H9 (cell line): Measurements from ENCODE around the gene CLCNKB. TPM values are rescaled to one million over a fixed set of nuclear protein-coding genes. Genes with fewer than 3 reads are reported as not detected.

Experiments used
- DNase-seq: peaks from one replicate; pipeline ENCODE4 v3.0.0-alpha.2; 2017
- H2AFZ ChIP-seq: one replicate; pipeline ENCODE4 v1.6.1; 2013; ENCODE audit warnings: mild to moderate bottlenecking, low read length, control low read depth, moderate library complexity
- H2AK5ac ChIP-seq: 2 replicates; pipeline ENCODE4 v1.6.1; 2013; ENCODE audit warnings: low read length, control low read depth, mixed read lengths; ENCODE audit not compliant: insufficient read length
- H2BK120ac ChIP-seq: one replicate; pipeline ENCODE4 v1.6.1; 2013; ENCODE audit warnings: low read depth, mild to moderate bottlenecking, low read length, control low read depth, inconsistent platforms; ENCODE audit not compliant: poor library complexity, severe bottlenecking
- H2BK12ac ChIP-seq: 2 replicates; pipeline ENCODE4 v1.6.1; 2013; ENCODE audit warnings: low read length, control low read depth, mixed read lengths, low read depth; ENCODE audit not compliant: insufficient read length
- H2BK15ac ChIP-seq: 2 replicates; pipeline ENCODE4 v1.6.1; 2013; ENCODE audit warnings: low read depth, low read length, control low read depth
- H2BK20ac ChIP-seq: one replicate; pipeline ENCODE4 v1.6.1; 2013; ENCODE audit warnings: low read depth, mild to moderate bottlenecking, low read length, control low read depth, inconsistent platforms; ENCODE audit not compliant: poor library complexity, severe bottlenecking
- H2BK5ac ChIP-seq: 2 replicates; pipeline ENCODE4 v1.6.1; 2013; ENCODE audit warnings: low read length, control low read depth, mixed read lengths; ENCODE audit not compliant: insufficient read length
- H3K14ac ChIP-seq: 2 replicates; pipeline ENCODE4 v1.6.1; 2013; ENCODE audit warnings: low read length, control low read depth; ENCODE audit not compliant: insufficient read depth
- H3K18ac ChIP-seq: 2 replicates; pipeline ENCODE4 v1.6.1; 2013; ENCODE audit warnings: low read depth, mild to moderate bottlenecking, mixed read lengths, low read length, control low read depth; ENCODE audit not compliant: insufficient read length
- H3K23ac ChIP-seq: 2 replicates; pipeline ENCODE4 v1.6.1; 2013; ENCODE audit warnings: low read length, control low read depth, mixed read lengths, low read depth; ENCODE audit not compliant: insufficient read length
- H3K23me2 ChIP-seq: 2 replicates; pipeline ENCODE4 v1.6.1; 2013; ENCODE audit warnings: low read depth, mild to moderate bottlenecking, mixed read lengths, low read length, control low read depth; ENCODE audit not compliant: insufficient read length, poor library complexity, severe bottlenecking
- H3K27ac ChIP-seq: 2 replicates; pipeline ENCODE4 v1.5.1; 2013; ENCODE audit warnings: low read length, control low read depth, mixed read lengths, low read depth; ENCODE audit not compliant: insufficient read length
- H3K27me3 ChIP-seq: 2 replicates; pipeline ENCODE4 v1.6.1; 2013; ENCODE audit warnings: low read length, control low read depth, inconsistent platforms; ENCODE audit not compliant: insufficient read depth
- H3K4ac ChIP-seq: 2 replicates; pipeline ENCODE4 v1.6.1; 2013; ENCODE audit warnings: low read depth, mild to moderate bottlenecking, control low read depth, inconsistent platforms, low read length, moderate library complexity
- H3K4me1 ChIP-seq: 2 replicates; pipeline ENCODE4 v1.6.1; 2013; ENCODE audit warnings: low read length, control low read depth, inconsistent platforms; ENCODE audit not compliant: insufficient read depth
- H3K4me2 ChIP-seq: 2 replicates; pipeline ENCODE4 v1.6.1; 2013; ENCODE audit warnings: low read length, control low read depth, mixed read lengths; ENCODE audit not compliant: insufficient read length, insufficient read depth
- H3K56ac ChIP-seq: 2 replicates; pipeline ENCODE4 v1.6.1; 2013; ENCODE audit warnings: low read depth, mild to moderate bottlenecking, mixed read lengths, low read length, control low read depth; ENCODE audit not compliant: insufficient read length
- H3K79me1 ChIP-seq: 2 replicates; pipeline ENCODE4 v1.6.1; 2013; ENCODE audit warnings: low read depth, mild to moderate bottlenecking, moderate library complexity, low read length, control low read depth, inconsistent platforms; ENCODE audit not compliant: insufficient read depth, poor library complexity, severe bottlenecking
- H3K79me2 ChIP-seq: 2 replicates; pipeline ENCODE4 v1.6.1; 2013; ENCODE audit warnings: low read length, control low read depth, inconsistent platforms; ENCODE audit not compliant: insufficient read depth
- H3K9ac ChIP-seq: 2 replicates; pipeline ENCODE4 v1.6.1; 2013; ENCODE audit warnings: low read length, control low read depth, mixed read lengths; ENCODE audit not compliant: insufficient read length; ENCODE audit errors: extremely low read depth
- H3K9me3 ChIP-seq: one replicate; pipeline ENCODE4 v1.6.1; 2013; ENCODE audit warnings: low read depth, low read length, inconsistent platforms; ENCODE audit not compliant: control insufficient read depth
- H3T11ph ChIP-seq: one replicate; pipeline ENCODE4 v1.6.1; 2013; ENCODE audit warnings: mild to moderate bottlenecking, low read length, control low read depth, inconsistent platforms
- H4K20me1 ChIP-seq: one replicate; pipeline ENCODE4 v1.6.1; 2013; ENCODE audit not compliant: control insufficient read depth, insufficient read length, insufficient read depth
- H4K5ac ChIP-seq: 2 replicates; pipeline ENCODE4 v1.6.1; 2013; ENCODE audit warnings: low read depth, mild to moderate bottlenecking, mixed read lengths, low read length, control low read depth; ENCODE audit not compliant: insufficient read length
- H4K8ac ChIP-seq: replicated peaks from 2 replicates; pipeline ENCODE4 v1.6.1; 2013; ENCODE audit warnings: low read length, control low read depth, mixed read lengths, low read depth; ENCODE audit not compliant: insufficient read length
- H4K91ac ChIP-seq: 2 replicates; pipeline ENCODE4 v1.6.1; 2013; ENCODE audit warnings: low read depth, mild to moderate bottlenecking, moderate library complexity, mixed read lengths, low read length, control low read depth; ENCODE audit not compliant: insufficient read length
- H3K27ac Mint-ChIP-seq, 3 experiments: 2 replicates in 2 of 3; 3 replicates in 1 of 3; pipeline ENCODE4 v1.8.0; 2020 to 2021; ENCODE audit warnings: mixed read lengths in 3 of 3, mild to moderate bottlenecking in 1 of 3, moderate library complexity in 1 of 3
- H3K27me3 Mint-ChIP-seq: 2 replicates; pipeline ENCODE4 v1.8.0; 2021; ENCODE audit warnings: low read depth, mild to moderate bottlenecking, moderate library complexity, mixed read lengths
- H3K36me3 Mint-ChIP-seq, 3 experiments: 2 replicates in 2 of 3; 3 replicates in 1 of 3; pipeline ENCODE4 v1.8.0; 2020 to 2021; ENCODE audit warnings: low read depth in 3 of 3, mixed read lengths in 3 of 3; ENCODE audit not compliant: insufficient read depth in 1 of 3
- H3K4me1 Mint-ChIP-seq, 2 experiments: 2 replicates each; pipeline ENCODE4 v1.8.0; 2020; ENCODE audit warnings: mixed read lengths in 2 of 2
- H3K4me3 Mint-ChIP-seq, 2 experiments: 2 replicates in 1 of 2; 3 replicates in 1 of 2; pipeline ENCODE4 v1.8.0; 2020 to 2021; ENCODE audit warnings: mild to moderate bottlenecking in 2 of 2, mixed read lengths in 2 of 2, moderate library complexity in 1 of 2
- H3K9me3 Mint-ChIP-seq, 2 experiments: 2 replicates in 1 of 2; 3 replicates in 1 of 2; pipeline ENCODE4 v1.8.0; 2020; ENCODE audit warnings: mild to moderate bottlenecking in 2 of 2, mixed read lengths in 2 of 2, moderate library complexity in 1 of 2
- CTCF ChIP-seq: fragments of 200-600 bp; sonication (generic); conservative IDR thresholded peaks from 3 replicates; pipeline ENCODE4 v1.8.0; 2021; ENCODE audit warnings: antibody characterized with exemption, mild to moderate bottlenecking
- WGBS: extraction: QIAGEN DNeasy Blood & Tissue Kit; methylation state at CpG from one replicate; pipeline ENCODE4 v1.1.7; 2013; ENCODE audit warnings: missing lambda C conversion rate, low lambda C conversion rate, mixed read lengths; ENCODE audit not compliant: insufficient read length; ENCODE audit errors: extremely low coverage; 5-methylcytosine and 5-hydroxymethylcytosine counted together
- total RNA-seq: library from RNA; stranded (reverse); gene quantifications from 2 replicates; pipeline ENCODE4 v1.2.1, GENCODE V29; 2021

CLCNKB gene
- total RNA-seq, 1 experiment from 2014 or later: 1.7 TPM

GRCh38 chr1:16009030-16009460 is 34.5 kb upstream of the CLCNKB start:
- H3K9ac ChIP-seq: no peak overlapping the region
- H3K56ac ChIP-seq: no peak overlapping the region

More at GRCh38 chr1:16009030-16009460, 34.5 kb upstream of the CLCNKB start:
- Histone ChIP-seq H2AK5ac (no peak overlapping the region), H3K27ac (no peak overlapping the region), H4K91ac (no peak overlapping the region), H2BK15ac (no peak overlapping the region), H3K79me2 (no peaks in the 10 kb centered on the region), H2BK12ac (no peak overlapping the region), H4K8ac (no peak overlapping the region), H3K18ac (no peak overlapping the region), H2AFZ (no peak overlapping the region), H3T11ph (no peak overlapping the region), H3K4ac (no peak overlapping the region), H3K23ac (no peak overlapping the region), H3K23me2 (no peaks in the 10 kb centered on the region), H2BK20ac (no peak overlapping the region), H2BK5ac (no peak overlapping the region), H3K14ac (no peak overlapping the region), H3K4me2 (no peak overlapping the region), H3K4me1 (peaks cover 4% of the 10 kb centered on the region; the same call in 1 of the 2 replicates), H4K20me1 (no peaks in the 10 kb centered on the region), H4K5ac (no peak overlapping the region), H2BK120ac (no peak overlapping the region), H3K9me3 (no peaks in the 10 kb centered on the region), H3K27me3 (no peaks in the 10 kb centered on the region), H3K79me1 (no peaks in the 10 kb centered on the region)
- Mint-ChIP-seq H3K27me3 (peaks cover 17% of the 10 kb centered on the region), H3K27ac (no peak overlapping the region), H3K9me3 (no peaks in the 10 kb centered on the region), H3K36me3 (no peaks in the 10 kb centered on the region), H3K4me1 (peaks cover 14 to 18% of the 10 kb centered on the region in 2 experiments), H3K4me3 (no peak overlapping the region)
- WGBS: no CpG with 5 or more reads among the region's 4 CpGs
- DNase-seq: peak; percentile 90
- peak; percentile 98 for TF ChIP-seq CTCF
